Neutrophil (primary cell): Measurements from ENCODE around the gene ABCF3.
A peak's percentile ranks its signal among the peaks of the same experiment; 100 is the strongest.
"Not testable (repeated sequence)": the region's sequence is repeated elsewhere in the genome, so short reads cannot be mapped to it uniquely, and the experiment has no call there.

ENCODE experiments used
- H3K27ac ChIP-seq: fragments of 200-600 bp; sonication (generic); 2 replicates; pipeline ENCODE4 v1.5.1; 2016; ENCODE audit warnings: mild to moderate bottlenecking, moderate library complexity
- H3K27me3 ChIP-seq: fragments of 200-600 bp; sonication (generic); 2 replicates; pipeline ENCODE4 v1.6.0; 2016; ENCODE audit warnings: mild to moderate bottlenecking
- H3K36me3 ChIP-seq: fragments of 200-600 bp; sonication (generic); 2 replicates; pipeline ENCODE4 v1.5.1; 2017
- H3K4me1 ChIP-seq, 2 experiments: fragments of 200-600 bp in 1 of 2; sonication (generic) in 1 of 2; 1 replicate in 1 of 2; 2 replicates in 1 of 2; pipeline versions ENCODE4 v1.5.1 to v1.6.1; 2013 to 2016; ENCODE audit warnings: low read depth in 1 of 2, low read length in 1 of 2, mild to moderate bottlenecking in 1 of 2, moderate library complexity in 1 of 2; ENCODE audit not compliant: control insufficient read depth in 1 of 2, insufficient read depth in 1 of 2
- H3K4me3 ChIP-seq, 2 experiments: fragments of 200-600 bp in 1 of 2; sonication (generic) in 1 of 2; 1 replicate in 1 of 2; 2 replicates in 1 of 2; pipeline ENCODE4 v1.5.1; 2013 to 2016; ENCODE audit warnings: low read depth in 1 of 2, low read length in 1 of 2, mild to moderate bottlenecking in 1 of 2, moderate library complexity in 1 of 2
- H3K9me3 ChIP-seq: fragments of 200-600 bp; sonication (generic); 2 replicates; pipeline ENCODE4 v1.5.1; 2016
- TF ChIP-seq, protein P1 (sequence below): fragments of 200-600 bp; sonication (generic); IDR thresholded peaks from 2 replicates; pipeline ENCODE4 v1.5.1; 2016; ENCODE audit warnings: antibody characterized with exemption

The ABCF3 gene

DNA sequence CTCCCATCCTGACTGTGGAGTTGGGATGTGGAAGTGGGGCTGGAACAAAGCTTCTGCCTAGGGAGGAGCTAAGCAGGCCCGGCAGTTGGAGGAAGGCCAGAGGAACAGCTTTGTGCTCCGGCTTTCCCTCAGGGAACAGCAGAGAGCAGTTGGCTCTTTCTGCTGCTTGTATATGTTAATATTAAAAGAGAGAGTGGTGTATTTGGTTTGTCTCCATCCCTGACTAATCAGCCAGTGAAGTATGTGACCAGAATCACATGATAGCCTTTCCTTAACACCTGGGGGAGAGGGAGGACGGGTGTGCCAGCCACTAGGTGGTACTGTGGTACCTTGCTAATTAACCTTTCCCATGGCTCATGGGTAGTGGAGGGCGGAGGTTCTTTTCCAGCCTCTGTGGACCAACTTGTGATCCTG is 40.9 kb upstream of the ABCF3 start:
- H3K9me3 ChIP-seq, result no peaks in the 10 kb centered on the region
- peaks cover 5 to 6% of the 10 kb centered on the region in 2 experiments for H3K4me1 ChIP-seq
- no peak overlapping the region for H3K4me3 ChIP-seq
- TF ChIP-seq, protein P1, sequence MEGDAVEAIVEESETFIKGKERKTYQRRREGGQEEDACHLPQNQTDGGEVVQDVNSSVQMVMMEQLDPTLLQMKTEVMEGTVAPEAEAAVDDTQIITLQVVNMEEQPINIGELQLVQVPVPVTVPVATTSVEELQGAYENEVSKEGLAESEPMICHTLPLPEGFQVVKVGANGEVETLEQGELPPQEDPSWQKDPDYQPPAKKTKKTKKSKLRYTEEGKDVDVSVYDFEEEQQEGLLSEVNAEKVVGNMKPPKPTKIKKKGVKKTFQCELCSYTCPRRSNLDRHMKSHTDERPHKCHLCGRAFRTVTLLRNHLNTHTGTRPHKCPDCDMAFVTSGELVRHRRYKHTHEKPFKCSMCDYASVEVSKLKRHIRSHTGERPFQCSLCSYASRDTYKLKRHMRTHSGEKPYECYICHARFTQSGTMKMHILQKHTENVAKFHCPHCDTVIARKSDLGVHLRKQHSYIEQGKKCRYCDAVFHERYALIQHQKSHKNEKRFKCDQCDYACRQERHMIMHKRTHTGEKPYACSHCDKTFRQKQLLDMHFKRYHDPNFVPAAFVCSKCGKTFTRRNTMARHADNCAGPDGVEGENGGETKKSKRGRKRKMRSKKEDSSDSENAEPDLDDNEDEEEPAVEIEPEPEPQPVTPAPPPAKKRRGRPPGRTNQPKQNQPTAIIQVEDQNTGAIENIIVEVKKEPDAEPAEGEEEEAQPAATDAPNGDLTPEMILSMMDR, result no peak
- H3K27me3 ChIP-seq, result no peaks in the 10 kb centered on the region
- no peak overlapping the region for H3K27ac ChIP-seq
- peaks cover 63% of the 10 kb centered on the region for H3K36me3 ChIP-seq

DNA sequence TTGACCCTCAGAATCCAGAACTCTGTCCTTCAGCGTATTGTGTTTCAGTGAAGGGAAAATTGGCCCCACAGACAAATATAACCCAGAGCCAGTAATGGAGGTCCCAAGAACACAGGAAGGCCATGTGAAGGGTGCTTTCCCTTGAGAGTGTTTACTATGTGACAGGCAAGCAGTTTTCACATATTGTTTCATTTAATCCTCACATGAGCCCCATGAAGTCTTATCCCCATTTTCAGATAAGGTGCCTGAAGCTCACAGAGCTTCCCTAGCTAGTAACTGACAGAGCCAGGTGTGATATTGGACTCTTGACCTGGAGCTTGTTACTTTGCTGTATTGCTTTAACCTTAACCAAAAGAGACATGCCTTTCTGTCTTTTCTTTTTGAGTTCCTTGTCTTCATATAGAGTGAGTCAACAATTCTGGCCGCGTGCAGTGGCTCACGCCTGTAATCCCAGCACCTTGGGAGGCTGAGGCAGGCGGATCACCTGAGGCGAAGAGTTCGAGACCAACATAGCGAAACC is 40.2 kb upstream of the ABCF3 start:
- H3K4me1 ChIP-seq, result peaks cover 5 to 6% of the 10 kb centered on the region in 2 experiments
- TF ChIP-seq, protein P1, result no peak
- H3K27me3 ChIP-seq, result no peaks in the 10 kb centered on the region
- no peaks in the 10 kb centered on the region for H3K9me3 ChIP-seq
- H3K36me3 ChIP-seq, result peaks cover 56% of the 10 kb centered on the region
- no peak overlapping the region for H3K27ac ChIP-seq
- no peak overlapping the region for H3K4me3 ChIP-seq

DNA sequence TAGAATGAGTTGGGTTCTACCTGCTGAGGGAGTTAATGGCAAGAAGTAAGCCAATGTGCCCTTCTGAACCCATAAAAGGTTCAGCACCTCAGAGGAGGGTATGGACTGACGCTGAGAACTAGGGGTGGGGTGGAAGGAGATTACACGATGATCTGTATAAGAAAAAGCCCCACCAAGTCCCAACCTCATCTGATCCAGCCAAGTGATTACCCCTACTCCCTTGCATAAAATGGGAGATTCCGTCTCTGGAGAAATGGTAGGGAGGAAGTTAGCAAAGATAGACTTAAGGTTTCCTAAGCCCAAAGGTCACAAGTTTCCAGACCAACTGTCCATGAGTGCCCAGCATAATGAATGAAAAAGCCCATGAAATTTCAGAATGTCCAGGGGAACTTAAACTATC is 37.9 kb upstream of the ABCF3 start:
- Histone ChIP-seq H3K36me3 (peaks cover 35% of the 10 kb centered on the region), H3K27me3 (no peaks in the 10 kb centered on the region), H3K9me3 (no peaks in the 10 kb centered on the region), H3K4me3 (no peak overlapping the region), H3K27ac (no peak overlapping the region), H3K4me1 (peaks cover 5 to 6% of the 10 kb centered on the region in 2 experiments)
- TF ChIP-seq, protein P1, result no peak

DNA sequence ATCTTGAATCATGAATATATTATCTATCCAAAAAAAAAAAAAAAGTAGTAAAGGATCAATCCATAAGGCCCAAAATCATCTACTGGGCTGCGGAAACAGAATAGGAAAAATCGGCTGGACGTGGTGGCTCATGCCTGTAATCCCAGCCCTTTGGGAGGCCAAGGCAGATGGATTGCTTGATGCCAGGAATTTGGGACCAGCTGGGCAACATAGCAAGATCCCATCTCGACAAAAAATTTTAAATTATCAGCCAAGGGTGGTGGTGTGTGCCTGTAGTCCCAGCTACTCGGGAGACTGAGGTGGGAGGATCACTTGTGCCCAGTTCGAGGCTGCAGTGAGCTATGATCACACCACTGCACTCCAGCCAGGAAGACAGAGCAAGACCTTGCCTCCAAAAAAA is 36.9 kb upstream of the ABCF3 start:
- Histone ChIP-seq H3K4me3 (no peak overlapping the region), H3K9me3 (no peaks in the 10 kb centered on the region), H3K27ac (no peak overlapping the region), H3K36me3 (peaks cover 25% of the 10 kb centered on the region), H3K27me3 (no peaks in the 10 kb centered on the region), H3K4me1 (peaks cover 5 to 6% of the 10 kb centered on the region in 2 experiments)
- TF ChIP-seq, protein P1, result no peak

DNA sequence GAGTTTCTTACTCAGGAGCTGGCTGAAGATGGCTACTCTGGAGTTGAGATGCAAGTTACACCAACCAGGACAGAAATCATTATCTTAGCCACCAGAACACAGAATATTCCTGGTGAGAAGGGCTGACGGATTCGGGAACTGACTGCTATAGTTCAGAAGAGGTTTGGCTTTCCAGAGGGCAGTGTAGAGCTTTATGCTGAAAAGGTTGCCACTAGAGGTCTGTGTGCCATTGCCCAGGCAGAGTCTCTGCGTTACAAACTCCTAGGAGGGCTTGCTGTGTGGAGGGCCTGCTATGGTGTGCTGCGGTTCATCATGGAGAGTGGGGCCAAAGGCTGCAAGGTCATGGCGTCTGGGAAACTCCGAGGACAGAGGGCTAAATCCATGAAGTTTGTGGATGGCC is 36.2 kb upstream of the ABCF3 start:
- H3K9me3 ChIP-seq, H3K4me1 ChIP-seq, H3K27ac ChIP-seq, H3K4me3 ChIP-seq, H3K27me3 ChIP-seq: not testable (repeated sequence)
- H3K36me3 ChIP-seq, result peaks cover 18% of the 10 kb centered on the region

DNA sequence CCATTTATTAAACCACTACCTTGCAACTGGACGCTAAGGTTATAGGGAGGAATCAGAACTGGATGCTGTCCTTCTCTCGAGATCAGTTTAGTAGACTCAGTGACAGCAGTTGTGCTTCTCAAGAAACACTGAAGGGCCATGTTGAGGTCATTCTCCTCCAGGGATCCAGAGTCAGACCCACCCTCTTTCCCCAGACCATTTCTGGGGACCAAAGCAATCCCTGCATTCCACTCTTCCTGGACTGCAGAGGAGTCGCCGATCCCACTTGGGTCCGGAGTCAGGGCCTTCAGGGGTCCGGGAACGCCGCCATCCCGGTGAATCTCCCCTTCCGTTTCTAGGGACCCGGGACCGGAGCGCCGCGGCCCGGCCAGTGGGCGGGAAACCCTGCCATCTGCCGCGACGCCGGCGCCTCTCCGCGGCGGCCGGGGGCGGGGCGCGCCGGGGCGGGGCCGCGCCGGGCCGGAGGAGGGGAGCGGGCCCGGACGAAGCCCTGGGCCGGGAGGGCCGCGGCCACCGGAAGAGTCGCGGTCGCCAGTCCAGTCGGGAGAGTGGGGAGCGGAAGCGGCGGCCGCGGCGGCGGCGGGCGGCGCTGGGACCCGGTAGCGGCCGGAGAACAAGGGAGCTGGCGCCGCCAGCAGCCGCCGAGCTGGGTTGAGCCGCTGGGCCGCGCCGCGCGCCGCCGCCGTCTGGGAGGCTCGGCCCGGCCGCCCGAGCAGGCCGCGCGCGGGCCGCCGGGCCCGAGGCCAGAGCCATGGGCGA is 30.9 kb upstream of the ABCF3 start, which contains the start of gene DVL3:
TSS of gene DVL3 (plus strand) at position 493 of the 759 bp plus-strand sequence. CDS start at position 752, 259 bp downstream.
- Histone ChIP-seq H3K4me3 (peak within 1 kb of the TSS; percentile 85 to 91), H3K27me3 (no peaks in the 10 kb centered on the region), H3K4me1 (peaks cover 32% of the 10 kb centered on the region in 2 experiments), H3K27ac (peak within 1 kb of the TSS; percentile 78), H3K36me3 (no peaks in the 10 kb centered on the region), H3K9me3 (no peaks in the 10 kb centered on the region)
- TF ChIP-seq, protein P1, result no peak
